Brain microvascular endothelial cell (primary cell): ENCODE data around the gene CFAP70.

Experiments used
- DNase-seq: peaks from one replicate; pipeline ENCODE4 v3.0.0-alpha.2; 2020
- H3K27ac ChIP-seq: fragments of 250-450 bp; sonication (Bioruptor Pico); 2 replicates; pipeline ENCODE4 v1.5.1; 2020; ENCODE audit warnings: mild to moderate bottlenecking, moderate library complexity
- H3K27me3 ChIP-seq: fragments of 250-450 bp; sonication (Bioruptor Pico); replicated peaks from 2 replicates; pipeline ENCODE4 v1.5.1; 2020; ENCODE audit warnings: mild to moderate bottlenecking
- H3K36me3 ChIP-seq: fragments of 250-450 bp; sonication (Bioruptor Pico); replicated peaks from 2 replicates; pipeline ENCODE4 v1.5.1; 2020; ENCODE audit warnings: mild to moderate bottlenecking
- H3K4me3 ChIP-seq: 2 replicates; pipeline ENCODE4 v1.5.1; 2011; ENCODE audit warnings: low read depth, mild to moderate bottlenecking, control low read depth, low read length, moderate library complexity
- in situ Hi-C: cut with HindIII; loops from 2 replicates; pipeline ENCODE4 v1.10.0; 2017; ENCODE audit warnings: low sequenced_read_pairs, low pct_ligation_motif_present
- TF ChIP-seq, protein P1 (sequence below): IDR thresholded peaks from 2 replicates; pipeline ENCODE4 v1.5.1; 2011; ENCODE audit warnings: low read depth, mild to moderate bottlenecking, moderate library complexity, low read length, control low read depth, inconsistent platforms; ENCODE audit errors: missing control alignments

CFAP70 gene

DNA sequence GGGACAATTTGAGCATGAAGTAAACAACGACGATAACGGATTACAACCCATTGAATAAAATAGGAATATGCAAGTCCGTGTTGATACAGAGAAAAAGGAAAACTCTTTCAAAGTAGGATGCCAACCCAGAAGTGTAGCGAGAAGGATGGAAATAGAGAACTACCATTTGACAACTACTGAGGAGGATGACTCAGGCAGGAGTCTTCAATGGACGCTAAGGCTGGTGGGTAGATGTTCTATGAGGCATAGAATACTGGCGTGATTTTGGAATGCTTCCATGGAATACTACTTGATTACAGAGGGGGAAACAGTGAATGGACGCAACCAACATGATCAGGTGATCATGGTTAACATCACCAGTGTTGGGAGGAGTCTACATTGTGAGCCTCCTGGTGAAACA, 828 bp upstream of the CFAP70 start:
- H3K4me3 ChIP-seq, result no peak overlapping the region

DNA sequence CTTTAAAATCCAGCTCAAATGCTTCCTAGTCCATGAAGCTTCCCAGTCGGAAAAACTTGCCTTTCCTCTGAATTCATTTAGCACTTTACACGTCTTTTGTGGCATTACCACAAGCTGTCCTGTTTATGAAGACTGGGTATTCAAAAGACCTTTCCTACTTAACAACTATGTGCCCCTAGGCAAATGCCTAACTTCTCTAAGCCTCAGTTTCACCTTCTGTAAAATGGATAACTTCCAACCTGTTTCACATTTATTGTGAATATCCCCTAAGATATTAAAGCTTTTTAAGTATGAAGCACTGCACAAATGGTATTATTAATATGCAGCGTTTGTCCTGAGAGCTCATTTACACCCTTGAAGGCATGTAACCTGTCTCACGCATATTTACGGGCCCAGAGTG, 843 bp downstream of the CFAP70 start:
- H3K4me3 ChIP-seq, result peak overlapping the region; percentile 80
- no peaks in the 10 kb centered on the region for H3K27me3 ChIP-seq
- TF ChIP-seq, protein P1, sequence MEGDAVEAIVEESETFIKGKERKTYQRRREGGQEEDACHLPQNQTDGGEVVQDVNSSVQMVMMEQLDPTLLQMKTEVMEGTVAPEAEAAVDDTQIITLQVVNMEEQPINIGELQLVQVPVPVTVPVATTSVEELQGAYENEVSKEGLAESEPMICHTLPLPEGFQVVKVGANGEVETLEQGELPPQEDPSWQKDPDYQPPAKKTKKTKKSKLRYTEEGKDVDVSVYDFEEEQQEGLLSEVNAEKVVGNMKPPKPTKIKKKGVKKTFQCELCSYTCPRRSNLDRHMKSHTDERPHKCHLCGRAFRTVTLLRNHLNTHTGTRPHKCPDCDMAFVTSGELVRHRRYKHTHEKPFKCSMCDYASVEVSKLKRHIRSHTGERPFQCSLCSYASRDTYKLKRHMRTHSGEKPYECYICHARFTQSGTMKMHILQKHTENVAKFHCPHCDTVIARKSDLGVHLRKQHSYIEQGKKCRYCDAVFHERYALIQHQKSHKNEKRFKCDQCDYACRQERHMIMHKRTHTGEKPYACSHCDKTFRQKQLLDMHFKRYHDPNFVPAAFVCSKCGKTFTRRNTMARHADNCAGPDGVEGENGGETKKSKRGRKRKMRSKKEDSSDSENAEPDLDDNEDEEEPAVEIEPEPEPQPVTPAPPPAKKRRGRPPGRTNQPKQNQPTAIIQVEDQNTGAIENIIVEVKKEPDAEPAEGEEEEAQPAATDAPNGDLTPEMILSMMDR, result no peak
- H3K27ac ChIP-seq, result no peak overlapping the region
- in situ Hi-C loops, result no loop called here
- no peak for DNase-seq
- no peaks in the 10 kb centered on the region for H3K36me3 ChIP-seq

More for the DNA sequence above, 828 bp upstream of the CFAP70 start:
- in situ Hi-C loops, result no loop called here
- Histone ChIP-seq H3K36me3 (peaks cover 2% of the 10 kb centered on the region), H3K27me3 (no peaks in the 10 kb centered on the region), H3K27ac (no peak overlapping the region)
- no peak for DNase-seq
- TF ChIP-seq, protein P1, result no peak

DNA sequence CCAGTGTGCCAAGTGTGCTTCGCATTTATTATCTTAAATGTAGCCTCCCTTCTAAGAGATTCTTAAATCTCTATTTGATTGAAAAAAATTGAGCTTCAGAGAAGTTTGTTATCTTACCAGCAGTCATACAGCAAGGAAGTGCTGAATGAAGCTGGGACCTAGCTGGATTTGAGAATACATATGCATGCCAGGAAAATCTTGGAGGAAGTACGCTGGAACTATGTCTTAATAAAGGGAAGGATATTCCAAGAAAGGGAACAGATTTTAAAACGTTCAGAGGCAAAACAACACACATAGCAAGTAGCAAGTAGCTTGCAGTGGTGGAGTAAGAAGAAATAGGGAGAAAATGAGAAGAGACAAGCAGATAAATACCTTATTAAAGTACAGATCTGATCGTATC, 1.5 kb downstream of the CFAP70 start:
- no peak for DNase-seq
- TF ChIP-seq, protein P1, result no peak
- Histone ChIP-seq H3K4me3 (no peak overlapping the region), H3K27me3 (no peaks in the 10 kb centered on the region), H3K36me3 (no peaks in the 10 kb centered on the region), H3K27ac (no peak overlapping the region)
- in situ Hi-C loops, result no loop called here

DNA sequence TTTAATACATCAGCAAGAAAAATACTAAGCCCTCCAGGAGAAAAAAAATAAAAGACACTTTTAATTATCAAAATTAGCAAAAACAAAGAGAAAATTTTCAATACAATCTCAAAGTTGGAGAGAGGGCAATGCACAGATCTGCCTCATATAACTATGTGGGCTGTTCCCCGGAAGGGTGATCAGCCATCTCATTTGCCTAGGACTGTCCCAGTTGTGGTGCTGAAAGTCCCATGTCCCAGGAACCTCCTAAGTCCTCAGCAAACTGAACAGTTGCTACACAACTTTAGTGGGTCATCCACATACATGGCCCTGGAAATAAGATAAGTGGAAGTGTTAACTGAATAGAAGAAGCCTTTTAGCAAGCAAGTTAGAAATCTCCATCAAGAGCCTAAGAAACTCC, 14.4 kb downstream of the CFAP70 start:
- no peaks in the 10 kb centered on the region for H3K27me3 ChIP-seq
- DNase-seq, result no peak
- in situ Hi-C loops, result no loop called here
- no peaks in the 10 kb centered on the region for H3K36me3 ChIP-seq
- no peak overlapping the region for H3K4me3 ChIP-seq
- H3K27ac ChIP-seq, result no peak overlapping the region
- TF ChIP-seq, protein P1, result no peak

DNA sequence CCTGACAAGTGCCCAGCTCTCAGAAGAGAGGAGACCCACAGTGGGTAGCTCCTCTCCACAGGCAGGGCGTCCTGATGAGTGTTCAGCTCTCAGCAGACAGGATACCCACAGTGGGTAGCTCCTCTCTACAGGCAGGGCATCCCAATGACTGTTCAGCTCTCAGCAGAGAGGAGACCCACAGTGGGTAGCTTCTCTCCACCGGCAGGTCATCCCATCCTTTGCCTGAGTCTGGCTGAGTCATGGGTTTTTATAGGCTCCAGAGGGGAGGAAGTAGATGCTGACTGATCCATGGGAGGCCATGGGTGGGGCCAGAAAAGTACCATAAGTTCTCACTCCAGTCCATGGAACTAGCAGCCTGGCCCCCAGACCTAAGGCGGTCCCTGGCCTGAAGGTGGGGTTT, 18.5 kb downstream of the CFAP70 start:
- TF ChIP-seq, protein P1, result no peak
- Histone ChIP-seq H3K27me3 (no peaks in the 10 kb centered on the region), H3K4me3 (no peak overlapping the region), H3K36me3 (no peaks in the 10 kb centered on the region), H3K27ac (no peak overlapping the region)
- in situ Hi-C loops, result no loop called here
- no peak for DNase-seq

DNA sequence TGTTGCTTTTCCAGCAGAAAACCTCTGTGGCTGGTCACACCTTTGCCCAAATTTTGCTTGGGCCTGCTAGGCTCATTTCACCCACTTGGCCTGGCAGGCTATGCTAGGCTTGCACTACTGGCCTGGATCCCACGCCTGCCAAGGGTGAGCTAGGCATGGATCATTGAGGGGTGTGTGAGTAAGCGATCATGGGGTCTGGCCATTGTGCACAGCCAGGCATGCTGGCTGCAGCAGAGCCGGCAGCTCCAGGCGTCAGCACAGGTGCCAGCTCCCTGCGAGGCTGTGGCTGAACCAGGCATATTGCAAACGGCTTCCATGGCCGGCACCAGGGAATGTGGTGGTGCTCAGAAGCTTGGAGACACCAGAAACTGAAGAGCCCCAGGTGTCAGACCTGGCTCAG, 19.2 kb downstream of the CFAP70 start:
- Histone ChIP-seq H3K27me3 (no peaks in the 10 kb centered on the region), H3K4me3 (no peak overlapping the region), H3K27ac (no peak overlapping the region), H3K36me3 (no peaks in the 10 kb centered on the region)
- in situ Hi-C loops, result no loop called here
- TF ChIP-seq, protein P1, result no peak
- DNase-seq, result no peak
